RWPE1 (cell line): ENCODE measurements around the gene TCF12.

Experiments
- CTCF ChIA-PET: fragments of 350-600 bp; sonication (Branson Sonifier 250); formaldehyde crosslinking; extraction: SDS; loops from one replicate; lab custom pipeline; 2021; lab: Yijun Ruan, JAX
- POLR2A ChIA-PET: fragments of 400-600 bp; formaldehyde crosslinking; extraction: SDS; loops from one replicate; lab custom pipeline; 2020; ENCODE audit warnings: antibody characterized with exemption; ENCODE audit not compliant: low non-redundant PET; lab: Yijun Ruan, JAX
- DNase-seq: peaks from one replicate; pipeline ENCODE4 v3.0.0; 2012; ENCODE audit warnings: low spot score
- H3K27ac ChIP-seq: fragments of 450-650 bp; 2 replicates; pipeline ENCODE4 v1.5.1; 2017
- CTCF ChIP-seq: fragments of 450-650 bp; conservative IDR thresholded peaks from 2 replicates; pipeline ENCODE4 v1.5.1; 2017; ENCODE audit warnings: low read depth, mild to moderate bottlenecking

The TCF12 gene

GRCh38 chr15:57333487-57333886 lies 415.0 kb downstream of the TCF12 start:
- ChIA-PET POLR2A (no interaction called here), CTCF (interaction anchor here (0.6 kb wide), 1 partner anchor 12 kb away, joined by 3 read pairs; no protein-coding TSS in a partner anchor)
- DNase-seq, result peak; percentile 8
- no peak for TF ChIP-seq CTCF
- no peak overlapping the region for H3K27ac ChIP-seq

- H3K27ac ChIP-seq, result no peak overlapping the region
- DNase-seq, result peak; percentile 59
- TF ChIP-seq CTCF, result no peak
- ChIA-PET POLR2A (no interaction called here), CTCF (interaction anchor here (1.0 kb wide), 1 partner anchor 28 kb away, joined by 3 read pairs; no protein-coding TSS in a partner anchor)
Measured at GRCh38 chr15:57334257-57334656, 415.8 kb downstream of the TCF12 start.

GRCh38 chr15:57335293-57335715 lies 416.9 kb downstream of the TCF12 start:
- DNase-seq, result no peak
- CTCF ChIA-PET, result interaction anchor here (0.6 to 1.0 kb wide), 2 partner anchors 29 to 775 kb away, joined by 3 read pairs; no protein-coding TSS in a partner anchor
- POLR2A ChIA-PET, result no interaction called here
- no peak for TF ChIP-seq CTCF
- no peak overlapping the region for H3K27ac ChIP-seq

- H3K27ac ChIP-seq, result no peak overlapping the region
- DNase-seq, result no peak
- CTCF ChIA-PET, result interaction anchor here (0.6 to 1.0 kb wide), 2 partner anchors 29 to 776 kb away, joined by 3 read pairs; no protein-coding TSS in a partner anchor
- POLR2A ChIA-PET, result no interaction called here
- TF ChIP-seq CTCF, result no peak
Measured at GRCh38 chr15:57335719-57336118, 417.3 kb downstream of the TCF12 start.

- no peak for DNase-seq
- ChIA-PET POLR2A (no interaction called here), CTCF (interaction anchor here (6.5 kb wide), 1 partner anchor 190 kb away, joined by 121 read pairs; no protein-coding TSS in a partner anchor)
- TF ChIP-seq CTCF, result no peak
- H3K27ac ChIP-seq, result no peak overlapping the region
Measured at GRCh38 chr15:57337868-57338411, 419.5 kb downstream of the TCF12 start.

- ChIA-PET POLR2A (no interaction called here), CTCF (interaction anchor here (6.5 kb wide), 1 partner anchor 189 kb away, joined by 121 read pairs; no protein-coding TSS in a partner anchor)
- no peak for DNase-seq
- TF ChIP-seq CTCF, result no peak
- H3K27ac ChIP-seq, result no peak overlapping the region
Measured at GRCh38 chr15:57339321-57339720, 420.9 kb downstream of the TCF12 start.
